Measurements from ENCODE around the gene KIF5C. TPM values are rescaled to one million over a fixed set of nuclear protein-coding genes. Genes with fewer than 3 reads are reported as not detected.
A peak's percentile ranks its signal among the peaks of the same experiment; 100 is the strongest.

Gene KIF5C
- total RNA-seq, 1 donor from 2014 or later: 388 TPM

DNA sequence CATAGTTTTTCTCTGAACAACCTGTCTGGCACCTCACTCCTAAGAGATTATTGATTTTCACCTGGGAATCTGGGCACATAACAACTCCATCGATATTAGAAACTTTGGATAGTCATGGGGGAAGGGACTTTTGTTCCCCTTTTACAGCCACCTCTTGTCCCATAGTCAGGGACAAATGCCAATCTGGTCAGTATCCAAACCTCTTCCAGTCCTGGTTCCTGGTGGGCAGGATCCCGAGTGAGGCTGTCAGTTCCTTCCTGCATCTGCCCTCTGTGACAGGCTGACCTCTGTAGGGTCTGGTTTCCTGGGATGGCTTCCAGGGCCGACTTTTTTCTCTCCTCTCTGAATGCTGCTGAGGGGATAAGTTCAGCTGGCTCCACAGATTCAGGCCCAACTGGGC lies 11.0 kb downstream of the KIF5C start:
- DNase-seq (ENCODE audit: low spot score in 2 of 2): no peak
- no peak for FAIRE-seq

DNA sequence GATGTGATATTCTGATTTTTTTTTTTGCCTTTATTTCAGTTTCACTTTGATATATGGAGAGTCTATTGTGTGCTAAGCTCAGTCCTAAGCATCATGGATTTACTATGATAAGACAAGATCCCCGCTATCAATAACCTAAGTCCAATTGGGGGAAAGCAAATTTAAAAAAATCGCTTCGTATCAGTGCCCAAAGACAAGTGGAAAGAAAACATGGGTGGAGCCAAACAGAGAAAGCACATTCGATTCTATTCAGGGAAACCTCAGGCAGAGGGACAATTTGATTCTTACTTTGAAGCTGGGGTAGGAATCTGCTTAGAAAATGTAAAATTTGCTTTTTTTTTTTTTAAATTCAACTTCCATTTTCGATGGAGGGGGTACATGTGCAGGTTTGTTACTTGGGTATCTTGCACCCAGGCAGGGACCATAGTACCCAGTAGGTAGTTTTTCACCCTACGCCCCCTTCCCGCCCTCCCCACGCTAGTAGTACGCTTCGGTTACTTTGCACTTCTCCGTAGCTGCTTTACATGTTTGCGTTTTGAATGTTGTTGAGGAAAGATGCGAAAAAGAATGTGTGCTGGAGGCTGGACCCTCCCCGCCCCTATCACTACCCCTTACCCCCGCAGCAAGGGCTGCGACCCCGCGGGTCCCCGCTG lies 12.4 kb downstream of the KIF5C start:
- peak in 1 of 2 donors; percentile 32 for DNase-seq (ENCODE audit: low spot score in 2 of 2)
- no peak for FAIRE-seq

DNA sequence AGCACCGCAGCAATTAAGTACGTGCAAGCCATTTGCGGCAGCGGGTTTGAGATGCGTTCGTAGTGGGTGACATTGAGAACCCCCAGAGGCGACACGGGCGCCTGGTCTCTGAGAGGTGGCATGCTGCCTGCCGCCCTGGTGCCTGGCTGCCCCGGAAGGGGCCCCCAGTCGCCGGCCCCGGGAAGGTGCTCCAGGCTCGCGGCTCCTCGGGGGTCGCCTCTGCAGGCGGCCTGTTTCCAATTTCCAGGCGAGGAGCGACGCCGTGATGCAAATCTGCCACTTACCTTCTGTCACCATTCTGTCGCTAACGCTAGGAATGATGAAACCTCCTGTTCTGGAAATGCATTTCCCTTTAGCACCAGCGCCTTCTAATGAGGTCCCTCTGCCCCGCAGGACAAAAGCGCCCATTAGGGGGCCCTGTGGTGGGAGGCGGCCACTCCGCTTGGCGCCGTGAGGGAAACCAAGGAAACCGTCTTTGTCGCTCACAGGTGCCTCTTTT lies 13.0 kb downstream of the KIF5C start:
- FAIRE-seq (no peak), DNase-seq (ENCODE audit: low spot score in 2 of 2) (peak in 1 of 2 donors; percentile 21)

DNA sequence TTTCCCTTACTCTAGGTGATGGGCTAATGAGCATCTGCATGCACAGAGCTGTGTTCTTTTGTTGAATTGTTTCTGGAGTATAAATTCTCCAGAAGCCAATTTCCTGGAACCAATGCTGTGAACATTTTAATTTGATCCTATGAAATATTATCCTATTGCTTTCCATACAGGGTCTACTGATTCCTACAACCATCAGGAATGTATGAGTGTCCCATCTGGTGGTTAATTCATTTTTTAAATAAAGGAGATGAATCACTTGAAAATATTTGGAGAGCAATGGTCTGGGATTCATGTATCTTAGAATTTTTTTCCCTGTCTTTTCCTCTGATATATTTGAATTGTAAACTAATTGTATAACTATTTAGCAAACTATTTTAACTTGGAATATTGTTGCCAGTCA lies 14.0 kb downstream of the KIF5C start:
- no peak for DNase-seq (ENCODE audit: low spot score in 2 of 2)
- no peak for FAIRE-seq

DNA sequence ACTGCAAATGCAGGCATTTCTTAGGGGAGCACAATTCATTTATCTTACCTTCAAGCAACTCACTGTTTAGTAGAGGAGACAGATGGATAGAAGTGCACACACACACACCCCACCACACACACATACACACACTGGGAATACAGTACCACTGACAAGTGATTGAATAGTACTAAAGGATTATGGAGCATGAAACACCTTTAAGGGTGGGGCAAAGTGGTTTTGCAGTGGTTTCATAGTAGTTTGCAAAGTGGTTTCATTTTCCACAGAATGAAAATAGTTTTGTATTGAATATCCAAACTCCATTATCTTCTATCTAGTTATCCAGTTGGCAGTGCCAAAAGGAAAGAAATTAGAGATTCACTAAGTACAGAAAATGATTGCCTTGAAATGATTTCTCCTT lies 18.9 kb downstream of the KIF5C start:
- DNase-seq (ENCODE audit: low spot score in 2 of 2) (no peak), FAIRE-seq (no peak)

DNA sequence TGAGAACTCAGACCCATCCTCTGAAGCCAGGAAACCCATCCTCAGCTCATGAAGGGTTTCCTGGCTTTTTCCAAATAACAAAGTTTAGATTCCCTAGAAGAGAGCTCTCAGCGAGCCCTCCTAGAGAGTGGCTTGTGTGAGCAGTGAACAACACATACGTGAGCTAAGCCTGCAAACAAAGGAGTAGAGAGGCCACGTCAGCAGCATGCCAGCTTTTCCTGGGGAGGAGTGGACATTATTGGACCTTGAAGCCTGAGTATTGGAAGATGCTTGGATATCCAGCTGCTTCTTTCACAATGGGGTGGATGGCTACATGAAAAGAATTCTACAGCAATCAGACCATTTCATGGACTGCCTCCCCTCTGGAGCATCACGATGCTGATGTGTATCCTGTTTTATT lies 21.1 kb downstream of the KIF5C start:
- DNase-seq (ENCODE audit: low spot score in 2 of 2): no peak
- FAIRE-seq: no peak

GRCh38 chr2:148899638-148900318 lies 24.8 kb downstream of the KIF5C start:
- DNase-seq (ENCODE audit: low spot score in 2 of 2): no peak
- FAIRE-seq: no peak

DNA sequence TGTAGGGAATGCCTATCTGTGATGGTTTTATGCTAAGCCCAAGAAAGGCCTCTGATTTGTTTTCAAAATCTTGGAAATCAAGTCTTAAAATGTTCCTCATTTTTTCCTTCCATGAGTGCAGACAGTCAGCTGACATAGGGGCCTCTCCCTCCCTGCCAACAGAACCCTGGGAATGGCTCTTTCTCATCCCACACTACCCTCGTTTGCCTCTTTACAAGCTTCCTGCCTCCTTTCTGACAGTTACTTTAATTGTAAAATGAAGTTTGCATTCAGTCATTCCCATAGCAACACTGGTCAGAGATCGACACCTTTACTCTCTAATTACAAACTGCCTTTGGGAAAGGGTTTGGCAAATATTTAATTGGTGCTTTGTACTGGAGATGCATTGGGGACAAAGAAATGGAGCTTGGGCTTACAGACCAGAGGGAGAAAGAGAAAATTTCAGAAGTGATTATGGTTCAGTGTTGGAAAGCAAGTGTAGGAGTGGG lies 25.4 kb downstream of the KIF5C start:
- FAIRE-seq (no peak), DNase-seq (ENCODE audit: low spot score in 2 of 2) (no peak)

DNA sequence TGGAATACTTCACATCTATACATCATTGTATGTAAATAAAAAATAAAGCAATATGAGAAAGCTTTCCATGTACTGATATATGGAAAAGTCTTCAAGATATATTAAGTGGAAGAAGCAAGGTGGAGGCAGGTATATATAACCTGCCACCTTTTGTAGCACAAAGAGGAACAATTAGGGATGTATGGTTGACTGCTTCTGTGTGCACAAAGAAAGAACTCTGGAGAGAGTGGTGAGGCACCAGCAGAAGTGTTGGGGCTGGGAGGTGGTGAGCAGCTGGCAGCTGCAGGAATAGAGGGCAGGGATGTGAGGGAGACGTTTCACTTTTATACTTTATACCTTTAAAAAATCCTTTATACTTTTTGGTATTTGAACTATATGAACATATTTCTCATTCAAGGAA lies 26.1 kb downstream of the KIF5C start:
- no peak for FAIRE-seq
- no peak for DNase-seq (ENCODE audit: low spot score in 2 of 2)

DNA sequence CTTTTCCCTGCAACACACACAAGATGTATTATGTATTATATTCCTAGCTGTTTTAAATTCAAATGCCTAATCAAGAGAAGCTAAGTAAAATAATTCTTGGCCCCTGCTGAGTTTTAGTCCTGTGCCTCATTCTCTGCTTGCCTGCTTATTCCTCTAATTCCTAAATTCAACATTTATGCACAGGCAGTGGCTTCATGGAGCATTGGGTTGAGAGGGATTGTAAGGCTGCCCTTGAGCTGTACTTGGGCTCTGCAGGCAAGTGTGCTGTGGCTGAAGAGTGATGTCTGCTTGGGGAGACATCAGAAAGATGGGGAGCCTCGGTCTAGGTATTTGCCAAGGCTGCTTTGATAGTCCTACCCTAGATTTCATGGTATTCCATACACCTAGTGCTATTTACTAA lies 27.8 kb downstream of the KIF5C start:
- DNase-seq (ENCODE audit: low spot score in 2 of 2) (no peak), FAIRE-seq (no peak)

- FAIRE-seq (no peak), DNase-seq (ENCODE audit: low spot score in 2 of 2) (no peak)
These were observed 28.3 kb downstream of the KIF5C start for GRCh38 chr2:148903294-148903693.

- DNase-seq (ENCODE audit: low spot score in 2 of 2): no peak
These were observed 29.0 kb downstream of the KIF5C start for GRCh38 chr2:148903979-148904378.

DNA sequence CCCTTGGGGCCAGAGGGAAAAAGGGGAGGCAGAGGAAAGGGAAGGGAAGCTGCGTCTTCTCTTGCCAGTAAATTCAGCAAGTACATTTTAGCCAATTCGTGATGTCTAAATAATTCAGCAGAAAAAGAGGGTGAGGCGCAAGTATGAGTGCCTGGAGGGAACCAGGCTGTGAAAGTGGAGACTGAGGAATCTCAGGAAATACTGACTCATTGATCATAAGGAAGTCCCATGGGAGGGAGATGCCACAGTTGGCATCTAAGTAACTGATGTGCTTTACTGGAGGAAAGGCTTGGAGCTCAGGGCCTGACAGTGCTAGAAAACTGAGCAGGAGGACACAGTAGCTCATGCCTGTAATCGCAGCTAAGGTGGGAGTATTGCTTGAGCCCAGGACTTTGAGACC lies 31.1 kb downstream of the KIF5C start:
- no peak for DNase-seq (ENCODE audit: low spot score in 2 of 2)
- FAIRE-seq: no peak

More at GRCh38 chr2:148903979-148904378, 29.0 kb downstream of the KIF5C start:
- FAIRE-seq: no peak

- no peak for FAIRE-seq
- DNase-seq (ENCODE audit: low spot score in 2 of 2): no peak
These were observed 32.2 kb downstream of the KIF5C start for GRCh38 chr2:148907085-148907785.

DNA sequence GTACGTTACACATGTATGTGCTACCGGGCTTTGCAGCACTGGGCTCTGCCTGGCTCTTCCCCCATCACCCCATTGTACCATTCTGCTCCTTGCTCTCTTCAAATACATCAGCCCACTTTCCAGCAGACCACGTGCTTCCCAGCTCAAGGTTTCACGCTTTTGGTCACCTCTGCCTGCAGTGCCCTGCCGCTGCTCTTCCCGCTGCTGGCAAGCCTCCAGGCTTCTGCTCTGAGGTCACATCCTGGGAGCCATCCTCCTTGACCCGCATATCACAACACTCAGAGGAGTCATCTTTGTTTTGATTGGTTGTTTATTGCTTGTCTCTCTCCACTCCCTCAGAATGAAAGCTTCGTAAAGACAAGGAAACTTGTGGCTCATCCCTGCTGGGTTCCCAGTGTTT lies 34.1 kb downstream of the KIF5C start:
- DNase-seq (ENCODE audit: low spot score in 2 of 2): no peak
- no peak for FAIRE-seq

DNA sequence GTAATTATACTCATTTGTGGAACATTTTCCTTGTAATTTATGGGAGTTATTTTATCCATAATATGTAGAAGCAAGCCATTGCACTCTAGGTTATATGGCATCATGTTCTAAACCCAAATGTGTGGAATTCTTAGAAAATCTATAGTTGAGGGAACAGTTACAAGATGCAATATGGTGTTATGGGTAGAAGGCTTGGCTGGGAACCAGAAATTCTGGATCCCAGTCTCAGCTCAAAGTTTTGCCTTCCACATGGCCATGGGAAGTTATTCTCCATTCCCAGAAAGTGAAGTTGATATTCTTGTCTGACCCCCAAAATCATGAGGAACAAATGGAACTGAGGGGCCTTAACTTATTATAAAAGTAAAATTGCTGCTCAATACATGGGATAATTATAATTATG lies 38.0 kb downstream of the KIF5C start:
- no peak for FAIRE-seq
- DNase-seq (ENCODE audit: low spot score in 2 of 2): no peak

GRCh38 chr2:148913492-148913891 lies 38.5 kb downstream of the KIF5C start:
- DNase-seq (ENCODE audit: low spot score in 2 of 2) (no peak), FAIRE-seq (no peak)

- no peak for FAIRE-seq
- DNase-seq (ENCODE audit: low spot score in 2 of 2): no peak
These were observed 39.4 kb downstream of the KIF5C start for GRCh38 chr2:148914463-148914862.

DNA sequence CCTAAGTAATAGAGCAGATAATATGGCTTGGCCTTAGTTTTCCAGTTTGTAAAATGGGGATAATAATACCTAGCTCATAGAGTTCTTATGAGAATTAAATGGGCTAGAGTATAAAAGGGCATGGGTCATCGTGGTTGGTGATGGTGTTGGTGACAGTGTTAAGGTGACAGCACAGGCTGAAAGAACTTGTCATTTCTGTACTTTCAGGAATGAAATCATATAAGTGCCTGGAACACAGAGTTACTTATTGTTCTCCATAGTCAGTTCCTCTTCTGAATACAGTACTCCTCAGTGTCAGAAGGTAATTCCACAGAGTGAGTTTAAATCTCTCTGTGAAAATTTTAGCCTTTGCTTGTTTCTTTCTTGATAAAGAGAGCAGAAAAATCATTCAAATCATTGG lies 42.4 kb downstream of the KIF5C start:
- FAIRE-seq (no peak), DNase-seq (ENCODE audit: low spot score in 2 of 2) (no peak)

GRCh38 chr2:148918554-148918953 lies 43.5 kb downstream of the KIF5C start:
- DNase-seq (ENCODE audit: low spot score in 2 of 2) (no peak), FAIRE-seq (no peak)

DNA sequence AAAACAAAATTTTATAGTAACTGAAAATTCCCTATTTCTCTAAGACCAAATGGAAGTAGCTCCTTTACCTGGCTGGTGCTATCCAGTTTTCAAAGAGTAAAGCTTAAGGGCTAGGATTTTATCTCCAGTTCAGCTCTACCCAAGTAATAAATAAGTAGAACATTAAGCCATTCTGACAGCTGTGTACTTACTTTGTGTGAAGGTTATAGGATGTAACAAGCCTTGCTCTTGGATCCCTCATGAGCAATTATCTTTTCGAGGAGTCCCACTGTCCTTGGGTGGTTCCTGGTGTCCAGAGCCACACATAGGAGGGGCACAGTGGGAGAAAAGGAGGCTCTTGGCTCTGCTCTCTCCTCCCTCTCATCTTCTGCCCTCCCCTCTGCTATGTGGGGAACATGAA lies 45.5 kb downstream of the KIF5C start:
- no peak for DNase-seq (ENCODE audit: low spot score in 2 of 2)
- no peak for FAIRE-seq
